D721Med (cell line): ENCODE data around the gene SLC39A13.

Experiments
- DNase-seq: peaks from one replicate; pipeline ENCODE4 v3.0.0; 2011; ENCODE audit warnings: low spot score; ENCODE audit not compliant: insufficient read length
- FAIRE-seq: peaks from 2 replicates; lab custom pipeline; 2011; peaks lifted over from hg19 to GRCh38; lab: Jason Lieb, UNC
- CTCF ChIP-seq: IDR thresholded peaks from 2 replicates; pipeline ENCODE4 v1.5.1; 2012; ENCODE audit warnings: mild to moderate bottlenecking, control low read depth; ENCODE audit not compliant: insufficient read depth; ENCODE audit errors: missing control alignments

The SLC39A13 gene

DNA sequence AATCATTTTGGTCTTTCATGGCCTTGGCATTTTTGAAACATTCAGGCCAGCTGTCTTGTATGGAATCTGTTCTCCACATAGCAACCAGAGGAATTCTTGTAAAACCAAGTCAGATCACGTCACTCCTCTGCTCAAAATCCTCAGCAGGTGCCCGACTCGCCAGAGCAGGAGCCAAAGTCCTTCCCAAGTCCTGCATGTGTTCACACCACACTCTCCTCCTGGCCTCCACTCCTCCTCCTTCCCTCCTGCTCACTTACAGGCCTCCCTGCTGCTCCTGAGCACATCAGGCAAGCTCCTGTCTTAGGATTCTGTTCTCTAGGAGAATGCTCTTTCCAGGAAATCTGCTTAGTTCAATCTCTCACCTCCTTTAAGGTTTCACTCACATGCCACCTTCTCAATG lies 24.8 kb downstream of the SLC39A13 start:
- DNase-seq (no peak), FAIRE-seq (no peak)
- TF ChIP-seq CTCF: no peak

- FAIRE-seq: no peak
- TF ChIP-seq CTCF: no peak
These were observed 25.8 kb downstream of the SLC39A13 start for GRCh38 chr11:47434011-47434786.

DNA sequence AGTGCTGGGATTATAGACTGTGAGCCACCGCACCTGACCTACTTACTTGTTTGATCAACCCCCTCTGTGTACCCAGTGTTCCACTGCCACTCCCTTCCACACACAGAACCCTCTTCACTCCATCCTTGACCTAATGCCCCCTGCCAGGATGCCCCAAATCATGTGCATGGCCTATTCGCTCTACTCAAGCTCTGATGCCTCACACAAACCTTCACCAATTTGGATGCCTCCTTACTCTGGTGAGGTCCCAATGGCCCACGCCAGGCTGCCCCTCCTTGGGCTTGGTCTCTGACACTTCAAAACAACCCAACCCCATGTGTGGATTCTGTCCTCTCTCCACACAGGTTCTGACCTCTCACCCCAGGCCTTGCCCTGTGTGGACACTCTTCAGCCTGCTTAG lies 27.3 kb downstream of the SLC39A13 start:
- no peak for TF ChIP-seq CTCF
- FAIRE-seq: no peak
- DNase-seq: no peak

More at GRCh38 chr11:47434011-47434786, 25.8 kb downstream of the SLC39A13 start:
- no peak for DNase-seq

- TF ChIP-seq CTCF: no peak
- DNase-seq (no peak), FAIRE-seq (no peak)
These were observed 28.3 kb downstream of the SLC39A13 start for GRCh38 chr11:47436726-47437125.

GRCh38 chr11:47437218-47437745 lies 28.9 kb downstream of the SLC39A13 start:
- FAIRE-seq: no peak
- no peak for DNase-seq
- TF ChIP-seq CTCF: no peak

- TF ChIP-seq CTCF: no peak
- FAIRE-seq: no peak
- no peak for DNase-seq
These were observed 29.5 kb downstream of the SLC39A13 start for GRCh38 chr11:47437746-47438418.
